ENCODE data around the gene MMD2. TPM values are rescaled to one million over a fixed set of nuclear protein-coding genes. Genes with fewer than 3 reads are reported as not detected.
A peak's percentile ranks its signal among the peaks of the same experiment; 100 is the strongest.
"Not testable (repeated sequence)": the region's sequence is repeated elsewhere in the genome, so short reads cannot be mapped to it uniquely, and the experiment has no call there.

The MMD2 gene
- not detected for total RNA-seq

- DNase-seq = no peak
- Mint-ChIP-seq H3K27me3 (ENCODE audit: low read depth) (peaks cover 44% of the 10 kb centered on the region), H3K4me1 (ENCODE audit: low read depth) (peaks cover 5% of the 10 kb centered on the region), H3K27ac (no peak within 1 kb of the TSS), H3K36me3 (ENCODE audit: low read depth) (no peaks in the 10 kb centered on the region), H3K9me3 (no peaks in the 10 kb centered on the region), H3K4me3 (peak within 1 kb of the TSS; percentile 42)
- CTCF ChIA-PET = no interaction called here
- intact Hi-C loops (cut with micrococcal nuclease) = no loop called here
These were observed at the start of gene MMD2 for GRCh38 chr7:4958477-4959301. MMD2 (minus strand) TSS chr7:4959187; CDS start chr7:4959017, 170 bp downstream.

- H3K4me3 Mint-ChIP-seq = no peak overlapping the region
- DNase-seq = no peak
- peaks cover 5% of the 10 kb centered on the region for H3K9me3 Mint-ChIP-seq
- intact Hi-C loops (cut with micrococcal nuclease) = no loop called here
- no peak overlapping the region for H3K27ac Mint-ChIP-seq
- CTCF ChIA-PET = no interaction called here
- H3K36me3 Mint-ChIP-seq (ENCODE audit: low read depth) = peaks cover 45% of the 10 kb centered on the region
- no peaks in the 10 kb centered on the region for H3K27me3 Mint-ChIP-seq (ENCODE audit: low read depth)
- H3K4me1 Mint-ChIP-seq (ENCODE audit: low read depth) = no peaks in the 10 kb centered on the region
These were observed 46.1 kb upstream of the MMD2 start for GRCh38 chr7:5005066-5005465.

- DNase-seq = no peak
- no peaks in the 10 kb centered on the region for H3K9me3 Mint-ChIP-seq
- H3K27ac Mint-ChIP-seq = no peak overlapping the region
- H3K36me3 Mint-ChIP-seq (ENCODE audit: low read depth) = peaks cover 42% of the 10 kb centered on the region
- H3K4me3 Mint-ChIP-seq = no peak overlapping the region
- CTCF ChIA-PET = no interaction called here
- H3K27me3 Mint-ChIP-seq (ENCODE audit: low read depth) = no peaks in the 10 kb centered on the region
- intact Hi-C loops (cut with micrococcal nuclease) = no loop called here
- peaks cover 14% of the 10 kb centered on the region for H3K4me1 Mint-ChIP-seq (ENCODE audit: low read depth)
These were observed 42.9 kb upstream of the MMD2 start for GRCh38 chr7:5001911-5002310.

- Mint-ChIP-seq H3K4me3 (no peak overlapping the region), H3K9me3 (no peaks in the 10 kb centered on the region), H3K4me1 (ENCODE audit: low read depth) (peaks cover 14% of the 10 kb centered on the region), H3K36me3 (ENCODE audit: low read depth) (peaks cover 44% of the 10 kb centered on the region), H3K27me3 (ENCODE audit: low read depth) (no peaks in the 10 kb centered on the region), H3K27ac (no peak overlapping the region)
- DNase-seq = no peak
- CTCF ChIA-PET = no interaction called here
- intact Hi-C loops (cut with micrococcal nuclease) = no loop called here
These were observed 42.0 kb upstream of the MMD2 start for GRCh38 chr7:5001003-5001402.

- DNase-seq = no peak
- CTCF ChIA-PET = no interaction called here
- peaks cover 14% of the 10 kb centered on the region for H3K4me1 Mint-ChIP-seq (ENCODE audit: low read depth)
- no peaks in the 10 kb centered on the region for H3K9me3 Mint-ChIP-seq
- no peak overlapping the region for H3K27ac Mint-ChIP-seq
- intact Hi-C loops (cut with micrococcal nuclease) = no loop called here
- H3K4me3 Mint-ChIP-seq = no peak overlapping the region
- H3K36me3 Mint-ChIP-seq (ENCODE audit: low read depth) = peaks cover 49% of the 10 kb centered on the region
- H3K27me3 Mint-ChIP-seq (ENCODE audit: low read depth) = no peaks in the 10 kb centered on the region
These were observed 40.5 kb upstream of the MMD2 start for GRCh38 chr7:4999369-4999950.

GRCh38 chr7:4998910-4999309 lies 39.9 kb upstream of the MMD2 start:
- Mint-ChIP-seq H3K27me3 (ENCODE audit: low read depth) (no peaks in the 10 kb centered on the region), H3K36me3 (ENCODE audit: low read depth) (peaks cover 46% of the 10 kb centered on the region), H3K9me3 (no peaks in the 10 kb centered on the region), H3K4me3 (no peak overlapping the region), H3K4me1 (ENCODE audit: low read depth) (peaks cover 14% of the 10 kb centered on the region), H3K27ac (no peak overlapping the region)
- no peak for DNase-seq
- intact Hi-C loops (cut with micrococcal nuclease) = no loop called here
- CTCF ChIA-PET = interaction anchor here (1.1 kb wide), 1 partner anchor 25 kb away, joined by 5 read pairs; no protein-coding TSS in a partner anchor

GRCh38 chr7:4998244-4998643 lies 39.3 kb upstream of the MMD2 start:
- Mint-ChIP-seq H3K4me3 (no peak overlapping the region), H3K4me1 (ENCODE audit: low read depth) (peaks cover 14% of the 10 kb centered on the region), H3K9me3 (no peaks in the 10 kb centered on the region), H3K36me3 (ENCODE audit: low read depth) (peaks cover 44% of the 10 kb centered on the region), H3K27ac (no peak overlapping the region), H3K27me3 (ENCODE audit: low read depth) (no peaks in the 10 kb centered on the region)
- CTCF ChIA-PET = interaction anchor here (1.1 kb wide), 1 partner anchor 24 kb away, joined by 5 read pairs; no protein-coding TSS in a partner anchor
- intact Hi-C loops (cut with micrococcal nuclease) = no loop called here
- no peak for DNase-seq

- Mint-ChIP-seq H3K4me1 (ENCODE audit: low read depth) (peaks cover 14% of the 10 kb centered on the region), H3K4me3 (no peak overlapping the region), H3K27me3 (ENCODE audit: low read depth) (no peaks in the 10 kb centered on the region), H3K9me3 (no peaks in the 10 kb centered on the region), H3K27ac (no peak overlapping the region), H3K36me3 (ENCODE audit: low read depth) (peaks cover 44% of the 10 kb centered on the region)
- no peak for DNase-seq
- CTCF ChIA-PET = no interaction called here
- intact Hi-C loops (cut with micrococcal nuclease) = no loop called here
These were observed 37.8 kb upstream of the MMD2 start for GRCh38 chr7:4996696-4997222.

- Mint-ChIP-seq H3K27ac (peak overlapping the region; percentile 13), H3K4me1 (ENCODE audit: low read depth) (peaks cover 14% of the 10 kb centered on the region), H3K36me3 (ENCODE audit: low read depth) (peaks cover 40% of the 10 kb centered on the region), H3K4me3 (no peak overlapping the region), H3K9me3 (no peaks in the 10 kb centered on the region), H3K27me3 (ENCODE audit: low read depth) (no peaks in the 10 kb centered on the region)
- intact Hi-C loops (cut with micrococcal nuclease) = no loop called here
- CTCF ChIA-PET = interaction anchor here (1.0 kb wide), 1 partner anchor 22 kb away, joined by 4 read pairs; no protein-coding TSS in a partner anchor
- no peak for DNase-seq
These were observed 36.5 kb upstream of the MMD2 start for GRCh38 chr7:4995429-4995969.

- H3K27me3 Mint-ChIP-seq (ENCODE audit: low read depth) = no peaks in the 10 kb centered on the region
- DNase-seq = no peak
- CTCF ChIA-PET = no interaction called here
- peaks cover 5% of the 10 kb centered on the region for H3K4me1 Mint-ChIP-seq (ENCODE audit: low read depth)
- peaks cover 31% of the 10 kb centered on the region for H3K36me3 Mint-ChIP-seq (ENCODE audit: low read depth)
- no peak overlapping the region for H3K4me3 Mint-ChIP-seq
- H3K27ac Mint-ChIP-seq = no peak overlapping the region
- no peaks in the 10 kb centered on the region for H3K9me3 Mint-ChIP-seq
- intact Hi-C loops (cut with micrococcal nuclease) = no loop called here
These were observed 34.5 kb upstream of the MMD2 start for GRCh38 chr7:4993471-4993870.

GRCh38 chr7:4982741-4983140 lies 23.8 kb upstream of the MMD2 start:
- H3K27ac Mint-ChIP-seq; H3K27me3 Mint-ChIP-seq (ENCODE audit: low read depth); H3K4me3 Mint-ChIP-seq; DNase-seq; H3K9me3 Mint-ChIP-seq; intact Hi-C loops (cut with micrococcal nuclease): not testable (repeated sequence)
- Mint-ChIP-seq H3K4me1 (ENCODE audit: low read depth) (peaks cover 31% of the 10 kb centered on the region), H3K36me3 (ENCODE audit: low read depth) (peaks cover 40% of the 10 kb centered on the region)
- CTCF ChIA-PET = interaction anchor here (1.5 kb wide), 1 partner anchor 9 kb away, joined by 5 read pairs; no protein-coding TSS in a partner anchor

- Mint-ChIP-seq H3K36me3 (ENCODE audit: low read depth) (peaks cover 39% of the 10 kb centered on the region), H3K4me1 (ENCODE audit: low read depth) (peaks cover 37% of the 10 kb centered on the region)
- CTCF ChIA-PET = not testable (repeated sequence)
These were observed 22.4 kb upstream of the MMD2 start for GRCh38 chr7:4981295-4981890.

More at GRCh38 chr7:4981295-4981890, 22.4 kb upstream of the MMD2 start:
- H3K9me3 Mint-ChIP-seq; H3K4me3 Mint-ChIP-seq; H3K27ac Mint-ChIP-seq; H3K27me3 Mint-ChIP-seq (ENCODE audit: low read depth); intact Hi-C loops (cut with micrococcal nuclease); DNase-seq: not testable (repeated sequence)
